HCT116 (cell line): Measurements from ENCODE around the gene CEMIP2. TPM values are rescaled to one million over a fixed set of nuclear protein-coding genes. Genes with fewer than 3 reads are reported as not detected.

ENCODE experiments used
- ATAC-seq: fragments of 200-7000 bp; cut with Tn5 transposase; 2 replicates; pipeline ENCODE4 v1.9.1; 2020; ENCODE audit warnings: mild to moderate bottlenecking, moderate library complexity
- BruUV-seq: library from RNA; stranded (reverse); fragments of 400-500 nt; replicated peaks from 2 replicates; lab custom pipeline; 2021; lab: Mats Ljungman, UMichigan
- CTCF ChIA-PET: fragments of 300-600 bp; sonication (Branson Sonifier 250); formaldehyde crosslinking; loops from one replicate; lab custom pipeline; 2021; ENCODE audit warnings: antibody characterized with exemption; lab: Charles Lee
- POLR2A ChIA-PET: fragments of 300-600, 350-600 bp; sonication (Branson Sonifier 250); formaldehyde crosslinking; loops from one replicate; lab custom pipeline; 2021; ENCODE audit warnings: antibody characterized with exemption; lab: Charles Lee
- RAD21 ChIA-PET, 2 experiments: fragments of 300-600 bp; sonication (Branson Sonifier 250); formaldehyde crosslinking; loops; one replicate each; lab custom pipeline; 2023; ENCODE audit warnings: low total read pairs in 2 of 2; ENCODE audit not compliant: uncharacterized antibody in 2 of 2, unreplicated experiment in 2 of 2, low non-redundant PET in 1 of 2; lab: Charles Lee
- DNase-seq: peaks from one replicate; pipeline ENCODE4 v3.0.0-alpha.2; 2010; ENCODE audit warnings: low read depth, low spot score
- H2AFZ ChIP-seq: fragments of 200-600 bp; shearing (Covaris generic), sonication (generic); 2 replicates; pipeline ENCODE4 v1.6.1; 2017; ENCODE audit warnings: low read depth, mixed run types, mixed read lengths, antibody characterized with exemption, low read length; ENCODE audit not compliant: poor library complexity, severe bottlenecking
- H3K27ac ChIP-seq: 2 replicates; pipeline ENCODE4 v1.5.1; 2012; ENCODE audit warnings: low read depth, low read length
- H3K27me3 ChIP-seq: fragments of 200-600 bp; sonication (generic); 2 replicates; pipeline ENCODE4 v1.6.1; 2016; ENCODE audit warnings: mixed run types, low read length, mixed read lengths; ENCODE audit not compliant: insufficient read depth
- H3K36me3 ChIP-seq, 2 experiments: fragments of 200-500 bp in 1 of 2; fragments of 200-600 bp in 1 of 2; sonication (Bioruptor generic) in 1 of 2; sonication (generic) in 1 of 2; 2 replicates each; pipeline versions ENCODE4 v1.5.1 to v1.6.1; 2014 to 2016; ENCODE audit warnings: low read length in 2 of 2, inconsistent platforms in 1 of 2, mixed read lengths in 1 of 2, mixed run types in 1 of 2; ENCODE audit not compliant: insufficient read depth in 2 of 2, control insufficient read depth in 1 of 2
- H3K4me1 ChIP-seq, 2 experiments: fragments of 200-600 bp in 1 of 2; sonication (generic) in 1 of 2; 2 replicates each; pipeline versions ENCODE4 v1.5.1 to v1.6.1; 2012 to 2017; ENCODE audit warnings: low read length in 2 of 2, inconsistent platforms in 1 of 2, mild to moderate bottlenecking in 1 of 2, mixed read lengths in 1 of 2, mixed run types in 1 of 2, moderate library complexity in 1 of 2; ENCODE audit not compliant: insufficient read depth in 2 of 2, control insufficient read depth in 1 of 2
- H3K4me2 ChIP-seq: fragments of 200-600 bp; sonication (generic); 2 replicates; pipeline ENCODE4 v1.6.1; 2017; ENCODE audit warnings: mixed run types, low read length, mixed read lengths
- H3K4me3 ChIP-seq, 2 experiments: fragments of 200-600 bp in 1 of 2; sonication (generic) in 1 of 2; replicated peaks in 1 of 2; 2 replicates each; pipeline ENCODE4 v1.5.1; 2011 to 2016; ENCODE audit warnings: low read length in 2 of 2, control low read depth in 1 of 2, low read depth in 1 of 2, mild to moderate bottlenecking in 1 of 2, mixed read lengths in 1 of 2, mixed run types in 1 of 2
- H3K79me2 ChIP-seq: fragments of 200-600 bp; sonication (generic); 2 replicates; pipeline ENCODE4 v1.6.1; 2017; ENCODE audit warnings: mild to moderate bottlenecking, mixed run types, low read length, moderate library complexity, mixed read lengths; ENCODE audit not compliant: insufficient read depth
- H3K9ac ChIP-seq: fragments of 200-600 bp; sonication (generic); 2 replicates; pipeline ENCODE4 v1.6.1; 2016; ENCODE audit warnings: low read length, mixed read lengths
- H3K9me2 ChIP-seq: fragments of 200-600 bp; sonication (generic), shearing (Covaris generic); 2 replicates; pipeline ENCODE4 v1.6.1; 2017; ENCODE audit warnings: mixed run types, mild to moderate bottlenecking, moderate library complexity; ENCODE audit not compliant: insufficient read depth
- H3K9me3 ChIP-seq, 2 experiments: fragments of 200-500 bp in 1 of 2; fragments of 200-600 bp in 1 of 2; sonication (Bioruptor generic) in 1 of 2; sonication (generic) in 1 of 2; 2 replicates each; pipeline ENCODE4 v1.6.1; 2014 to 2017; ENCODE audit warnings: low read length in 2 of 2, mixed read lengths in 2 of 2, inconsistent platforms in 1 of 2, low read depth in 1 of 2, mild to moderate bottlenecking in 1 of 2, mixed run types in 1 of 2, moderate library complexity in 1 of 2; ENCODE audit not compliant: control insufficient read depth in 1 of 2, insufficient read depth in 1 of 2
- H4K20me1 ChIP-seq: fragments of 200-600 bp; sonication (generic), shearing (Covaris generic); 2 replicates; pipeline ENCODE4 v1.6.1; 2017; ENCODE audit warnings: mixed run types, mild to moderate bottlenecking, moderate library complexity; ENCODE audit not compliant: insufficient read depth
- ATF3 ChIP-seq: IDR thresholded peaks from 2 replicates; pipeline ENCODE4 v1.6.1; 2012
- CBX3 ChIP-seq: IDR thresholded peaks from 2 replicates; pipeline ENCODE4 v1.6.1; 2012; ENCODE audit warnings: low read depth
- CTCF ChIP-seq, 3 experiments: fragments of 200-600 bp in 1 of 3; sonication (generic) in 1 of 3; IDR thresholded peaks in 2 of 3; conservative IDR thresholded peaks in 1 of 3; 2 replicates each; pipeline ENCODE4 v1.5.1; 2012 to 2017; ENCODE audit warnings: low read depth in 2 of 3, low read length in 2 of 3, antibody characterized with exemption in 1 of 3, borderline replicate concordance in 1 of 3, control low read depth in 1 of 3, mild to moderate bottlenecking in 1 of 3, mixed read lengths in 1 of 3, mixed run types in 1 of 3, moderate library complexity in 1 of 3; ENCODE audit not compliant: insufficient read depth in 1 of 3
- EZH2phosphoT487 ChIP-seq: fragments of 200-600 bp; IDR thresholded peaks from 2 replicates; pipeline ENCODE4 v1.6.1; 2018; ENCODE audit warnings: antibody characterized with exemption, borderline replicate concordance
- FOSL1 ChIP-seq: IDR thresholded peaks from 2 replicates; pipeline ENCODE4 v1.6.1; 2012; ENCODE audit warnings: low read depth
- JUND ChIP-seq: IDR thresholded peaks from 2 replicates; pipeline ENCODE4 v1.6.1; 2012
- MAX ChIP-seq: IDR thresholded peaks from 2 replicates; pipeline ENCODE4 v1.6.1; 2012
- POLR2A ChIP-seq: IDR thresholded peaks from 2 replicates; pipeline ENCODE4 v1.7.0; 2011; ENCODE audit warnings: borderline replicate concordance; ENCODE audit not compliant: insufficient read depth, insufficient read length; ENCODE audit errors: extremely low read depth
- POLR2AphosphoS5 ChIP-seq: IDR thresholded peaks from 2 replicates; pipeline ENCODE4 v1.6.1; 2011; ENCODE audit warnings: mild to moderate bottlenecking, low read depth, low read length, moderate library complexity
- RAD21 ChIP-seq: IDR thresholded peaks from 2 replicates; pipeline ENCODE4 v1.6.1; 2012; ENCODE audit warnings: low read depth, mild to moderate bottlenecking
- REST ChIP-seq: IDR thresholded peaks from 2 replicates; pipeline ENCODE4 v1.6.1; 2012; ENCODE audit warnings: low read depth
- SIN3A ChIP-seq: IDR thresholded peaks from 2 replicates; pipeline ENCODE4 v1.6.1; 2012; ENCODE audit warnings: low read depth
- SRF ChIP-seq: IDR thresholded peaks from 2 replicates; pipeline ENCODE4 v1.6.1; 2012; ENCODE audit warnings: low read depth
- TCF7L2 ChIP-seq: IDR thresholded peaks from 2 replicates; pipeline ENCODE4 v1.7.0; 2011; ENCODE audit warnings: borderline replicate concordance, inconsistent platforms; ENCODE audit not compliant: insufficient read depth, insufficient read length; ENCODE audit errors: extremely low read depth
- ZFX ChIP-seq: fragments of 450-650 bp; IDR thresholded peaks from 2 replicates; pipeline ENCODE4 v1.6.1; 2017
- ZNF274 ChIP-seq: fragments of 200-500 bp; sonication (Bioruptor generic); IDR thresholded peaks from 2 replicates; pipeline ENCODE4 v1.6.1; 2014; ENCODE audit warnings: mild to moderate bottlenecking, low read depth, low read length, inconsistent platforms
- intact Hi-C: fragments of 100-400 bp; cut with micrococcal nuclease; formaldehyde crosslinking; loops from 2 replicates; pipeline ENCODE4 v1.10.0; 2022
- total RNA-seq: library from RNA; stranded (reverse); gene quantifications from one replicate; pipeline ENCODE4 v1.2.1, GENCODE V29; 2021; ENCODE audit not compliant: unreplicated experiment

The CEMIP2 gene
- total RNA-seq, 1 experiment from 2014 or later: 14.3 TPM

GRCh38 chr9:71801826-71802225, 33.5 kb upstream of the CEMIP2 start:
- no peaks in the 10 kb centered on the region for H3K9me2 ChIP-seq
- no peak overlapping the region for H3K4me3 ChIP-seq
- H2AFZ ChIP-seq: no peak overlapping the region
- no peaks in the 10 kb centered on the region for H4K20me1 ChIP-seq
- no peaks in the 10 kb centered on the region for H3K4me1 ChIP-seq
- POLR2A ChIA-PET: no interaction called here
- intact Hi-C loops: loop anchor here (10.0 kb wide), 1 partner anchor 63 kb away; no protein-coding TSS in a partner anchor
- H3K27ac ChIP-seq: no peak overlapping the region
- no TSS peak for BruUV-seq
- H3K36me3 ChIP-seq: no peaks in the 10 kb centered on the region
- no peaks in the 10 kb centered on the region for H3K27me3 ChIP-seq
- no peak for ATAC-seq
- no peak overlapping the region for H3K9ac ChIP-seq
- TF ChIP-seq TCF7L2: no peak
- TF ChIP-seq CBX3: no peak
- no peak for TF ChIP-seq FOSL1
- TF ChIP-seq, all 23 proteins: peak for 0
- RAD21 ChIA-PET: no interaction called here
- Histone ChIP-seq H3K9me3 (no peaks in the 10 kb centered on the region), H3K4me2 (no peak overlapping the region), H3K79me2 (no peaks in the 10 kb centered on the region)
- CTCF ChIA-PET: no interaction called here
- no peak for DNase-seq

- Histone ChIP-seq H3K4me2 (no peak overlapping the region), H3K9ac (no peak overlapping the region), H2AFZ (no peak overlapping the region), H3K4me3 (no peak overlapping the region), H3K27me3 (no peaks in the 10 kb centered on the region), H3K9me2 (no peaks in the 10 kb centered on the region), H3K27ac (no peak overlapping the region), H3K4me1 (no peaks in the 10 kb centered on the region), H3K36me3 (no peaks in the 10 kb centered on the region), H4K20me1 (no peaks in the 10 kb centered on the region), H3K9me3 (no peaks in the 10 kb centered on the region), H3K79me2 (no peaks in the 10 kb centered on the region)
- intact Hi-C loops: loop anchor here (5.0 kb wide), 1 partner anchor 175 kb away; no protein-coding TSS in a partner anchor
- RAD21 ChIA-PET: no interaction called here
- BruUV-seq: no TSS peak
- ATAC-seq: no peak
- no peak for DNase-seq
- CTCF ChIA-PET: no interaction called here
- POLR2A ChIA-PET: no interaction called here
- TF ChIP-seq CBX3: no peak
- TF ChIP-seq RAD21: no peak
- TF ChIP-seq SRF: no peak
- TF ChIP-seq CTCF (IDR thresholded peaks at IDR 0.05 in 2 of 3, conservative IDR thresholded peaks at IDR 0.05 in 1 of 3; ENCODE audit: borderline replicate concordance in 1 of 3, insufficient read depth in 1 of 3, low read depth in 2 of 3, low read length in 2 of 3): no peak
- TF ChIP-seq EZH2phosphoT487: no peak
- TF ChIP-seq MAX: no peak
- TF ChIP-seq POLR2A: no peak
- TF ChIP-seq SIN3A: no peak
- TF ChIP-seq ATF3: no peak
- TF ChIP-seq ZFX: no peak
- TF ChIP-seq ZNF274: no peak
- TF ChIP-seq POLR2AphosphoS5: no peak
- TF ChIP-seq JUND: no peak
- TF ChIP-seq FOSL1: no peak
- TF ChIP-seq TCF7L2: no peak
- no peak for TF ChIP-seq REST
Measured at GRCh38 chr9:71797266-71797665, 29.0 kb upstream of the CEMIP2 start.
